H1 (cell line): ENCODE measurements around the gene HES4. TPM values are rescaled to one million over a fixed set of nuclear protein-coding genes. Genes with fewer than 3 reads are reported as not detected.

Experiments used
- ATF3 ChIP-seq: IDR thresholded peaks from 2 replicates; pipeline ENCODE4 v1.6.1; 2011; ENCODE audit warnings: low read depth, mild to moderate bottlenecking, low read length; ENCODE audit not compliant: insufficient read depth
- CTBP2 ChIP-seq: IDR thresholded peaks from 2 replicates; pipeline ENCODE4 v1.7.0; 2011; ENCODE audit warnings: borderline replicate concordance, mild to moderate bottlenecking, moderate library complexity, mixed read lengths, low read length; ENCODE audit not compliant: insufficient read depth, insufficient read length
- E2F6 ChIP-seq: IDR thresholded peaks from 2 replicates; pipeline ENCODE4 v1.6.1; 2012; ENCODE audit warnings: inconsistent platforms
- EP300 ChIP-seq, 2 experiments: IDR thresholded peaks; 1 replicate in 1 of 2; 2 replicates in 1 of 2; pipeline ENCODE4 v1.6.1; 2011 to 2012; ENCODE audit warnings: low read depth in 2 of 2, low read length in 2 of 2, mild to moderate bottlenecking in 2 of 2, borderline replicate concordance in 1 of 2, inconsistent platforms in 1 of 2, moderate library complexity in 1 of 2
- JUND ChIP-seq: IDR thresholded peaks from 2 replicates; pipeline ENCODE4 v1.6.1; 2011; ENCODE audit warnings: mild to moderate bottlenecking, improper control_type of control experiment, low read length
- KDM1A ChIP-seq: fragments of 200-600, 300-600 bp; sonication (generic); IDR thresholded peaks from 2 replicates; pipeline ENCODE4 v1.7.1; 2016; ENCODE audit warnings: mild to moderate bottlenecking, low read length, borderline replicate concordance
- POU5F1 ChIP-seq: IDR thresholded peaks from 2 replicates; pipeline ENCODE4 v1.6.1; 2011; ENCODE audit warnings: low read depth, mild to moderate bottlenecking, low read length, moderate library complexity
- polyA plus RNA-seq, 7 experiments: library from polyadenylated mRNA; depleted of rRNA in 3 of 7; stranded (reverse) in 5 of 7; unstranded in 2 of 7; fragments of >200 nt in 5 of 7; fragments of 200-250 nt in 2 of 7; gene quantifications; 1 replicate in 5 of 7; 2 replicates in 1 of 7; 4 replicates in 1 of 7; pipeline versions ENCODE4 v1.2.1 to v1.2.3, GENCODE V29; 2011 to 2013; ENCODE audit warnings: missing spikeins in 2 of 7, mixed read lengths in 2 of 7
- total RNA-seq: library from RNA; stranded (reverse); fragmentation: NEBNext Ultra II Directional; extraction: Animal tissue kit (Norgen Biotek cat#: 25700); gene quantifications from 2 replicates; pipeline ENCODE4 v1.2.1, GENCODE V29; 2021

The HES4 gene
- total and polyA plus RNA-seq, 2 of the 8 experiments (the other 6 are each of a cell fraction or from before 2014, with no cell fraction given), result 2.8 to 3.5 TPM

- TF ChIP-seq CTBP2 (no peak), E2F6 (no peak), EP300 (IDR thresholded peaks at IDR 0.05; ENCODE audit: borderline replicate concordance in 1 of 2, low read depth in 2 of 2, low read length in 2 of 2) (no peak), POU5F1 (no peak), JUND (no peak), KDM1A (no peak), ATF3 (no peak)
These were observed 19.7 kb downstream of the HES4 start (continued) for GRCh38 chr1:980137-980571.
